ENCODE measurements around the gene TRAPPC12. TPM values are rescaled to one million over a fixed set of nuclear protein-coding genes. Genes with fewer than 3 reads are reported as not detected.
A peak's percentile ranks its signal among the peaks of the same experiment; 100 is the strongest.
"Not testable (repeated sequence)": the region's sequence is repeated elsewhere in the genome, so short reads cannot be mapped to it uniquely, and the experiment has no call there.

Gene TRAPPC12
- total and polyA plus RNA-seq, 8 donors = 46.6 to 158 (median 70.7) TPM

GRCh38 chr2:3349211-3349693, 30.2 kb upstream of the TRAPPC12 start:
- DNase-seq = peak in 1 of 2 donors; percentile 59
- TF ChIP-seq EP300 (IDR thresholded peaks at IDR 0.05) = no peak
- TF ChIP-seq, protein P1, sequence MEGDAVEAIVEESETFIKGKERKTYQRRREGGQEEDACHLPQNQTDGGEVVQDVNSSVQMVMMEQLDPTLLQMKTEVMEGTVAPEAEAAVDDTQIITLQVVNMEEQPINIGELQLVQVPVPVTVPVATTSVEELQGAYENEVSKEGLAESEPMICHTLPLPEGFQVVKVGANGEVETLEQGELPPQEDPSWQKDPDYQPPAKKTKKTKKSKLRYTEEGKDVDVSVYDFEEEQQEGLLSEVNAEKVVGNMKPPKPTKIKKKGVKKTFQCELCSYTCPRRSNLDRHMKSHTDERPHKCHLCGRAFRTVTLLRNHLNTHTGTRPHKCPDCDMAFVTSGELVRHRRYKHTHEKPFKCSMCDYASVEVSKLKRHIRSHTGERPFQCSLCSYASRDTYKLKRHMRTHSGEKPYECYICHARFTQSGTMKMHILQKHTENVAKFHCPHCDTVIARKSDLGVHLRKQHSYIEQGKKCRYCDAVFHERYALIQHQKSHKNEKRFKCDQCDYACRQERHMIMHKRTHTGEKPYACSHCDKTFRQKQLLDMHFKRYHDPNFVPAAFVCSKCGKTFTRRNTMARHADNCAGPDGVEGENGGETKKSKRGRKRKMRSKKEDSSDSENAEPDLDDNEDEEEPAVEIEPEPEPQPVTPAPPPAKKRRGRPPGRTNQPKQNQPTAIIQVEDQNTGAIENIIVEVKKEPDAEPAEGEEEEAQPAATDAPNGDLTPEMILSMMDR (IDR thresholded peaks at IDR 0.05) = no peak
- no peak for TF ChIP-seq POLR2A (IDR thresholded peaks at IDR 0.05)
- no peak for TF ChIP-seq POLR2AphosphoS5 (IDR thresholded peaks at IDR 0.05)
- H3K4me1 ChIP-seq = no peaks in the 10 kb centered on the region
- no peaks in the 10 kb centered on the region for H3K27me3 ChIP-seq
- no peak overlapping the region for H3K4me3 ChIP-seq
- no peak overlapping the region for H3K27ac ChIP-seq
- WGBS, 5 donors = 68 to 83% (median 77%) methylated on average over 11 to 13 of the region's 13 CpGs
- H3K9me3 ChIP-seq = peaks cover 0 to 9% (median 0%) of the 10 kb centered on the region in 4 donors
- intact Hi-C loops (cut with DNase I; ENCODE audit: low total_unique reads) = no loop called here
- H3K36me3 ChIP-seq = peaks cover 3 to 57% (median 50%) of the 10 kb centered on the region in 4 donors

DNA sequence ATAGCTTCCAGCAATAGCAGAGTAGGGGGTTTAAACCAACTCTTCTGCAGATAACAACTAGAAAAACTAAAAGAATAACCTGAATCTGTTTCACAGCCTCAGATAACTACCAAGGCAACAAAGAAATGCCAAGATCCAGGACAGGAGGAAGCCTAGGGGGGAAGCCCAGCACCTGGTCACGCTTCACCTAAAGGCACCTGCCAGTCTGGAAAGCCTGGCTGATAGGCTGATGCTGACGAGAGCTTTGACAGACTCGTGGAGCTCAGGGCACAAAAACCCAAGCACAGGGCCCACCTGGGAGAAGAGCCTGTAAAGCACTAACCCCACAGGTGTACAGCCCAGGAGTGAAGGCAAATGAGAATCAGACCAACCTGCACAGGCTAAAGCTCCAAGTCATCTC, 24.5 kb upstream of the TRAPPC12 start:
- no peak for DNase-seq
- 76 to 91% (median 82%) methylated on average over 3 of the region's 3 CpGs for WGBS, 5 donors

DNA sequence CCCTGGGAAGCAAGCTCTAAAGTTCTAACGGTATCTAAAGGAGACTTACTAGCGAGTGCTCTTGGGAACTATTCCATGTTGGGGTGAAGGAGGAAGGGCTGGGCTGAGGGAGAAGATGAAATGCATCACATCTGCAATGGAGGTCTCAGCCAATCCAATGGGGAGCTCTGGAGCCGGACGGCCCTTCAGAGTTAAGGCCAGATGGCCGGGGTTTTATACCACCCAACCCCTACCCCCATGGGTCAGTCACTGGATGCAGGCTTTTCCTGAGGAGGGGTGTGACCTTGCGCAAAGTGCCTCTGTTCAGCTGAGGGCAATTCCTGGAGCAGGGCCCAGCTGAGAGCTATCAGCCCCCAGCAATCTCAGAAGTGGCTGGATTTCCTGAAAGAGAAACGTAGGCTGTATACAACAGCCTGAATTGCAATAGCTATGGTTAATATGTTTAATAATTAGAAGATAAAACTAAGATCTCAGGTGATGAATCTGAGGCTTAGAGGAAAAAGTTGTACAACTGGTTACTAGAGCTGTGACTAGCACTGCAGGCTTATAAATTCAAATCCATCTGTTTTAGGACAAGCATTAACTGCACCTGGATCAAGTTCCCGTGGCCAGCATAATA, 23.4 kb upstream of the TRAPPC12 start:
- H3K4me1 ChIP-seq = peaks cover 0 to 10% (median 0%) of the 10 kb centered on the region in 4 donors
- 79 to 85% (median 82%) methylated on average over 8 of the region's 8 CpGs for WGBS, 5 donors
- H3K9me3 ChIP-seq = peaks cover 0 to 9% (median 0%) of the 10 kb centered on the region in 4 donors
- intact Hi-C loops (cut with DNase I; ENCODE audit: low total_unique reads) = no loop called here
- no peaks in the 10 kb centered on the region for H3K27me3 ChIP-seq
- peaks cover 3 to 30% (median 23%) of the 10 kb centered on the region in 4 donors for H3K36me3 ChIP-seq
- DNase-seq = no peak
- TF ChIP-seq, protein P1 (IDR thresholded peaks at IDR 0.05) = no peak
- TF ChIP-seq POLR2A (IDR thresholded peaks at IDR 0.05) (no peak), POLR2AphosphoS5 (IDR thresholded peaks at IDR 0.05) (no peak), EP300 (IDR thresholded peaks at IDR 0.05) (no peak)
- H3K27ac ChIP-seq = peak overlapping the region in 1 of 5 donors; percentile 18
- H3K4me3 ChIP-seq = no peak overlapping the region

More for the DNA sequence above, 24.5 kb upstream of the TRAPPC12 start:
- Histone ChIP-seq H3K9me3 (peaks cover 0 to 9% (median 0%) of the 10 kb centered on the region in 4 donors), H3K4me1 (peaks cover 0 to 10% (median 0%) of the 10 kb centered on the region in 4 donors), H3K4me3 (no peak overlapping the region), H3K27me3 (no peaks in the 10 kb centered on the region), H3K27ac (no peak overlapping the region), H3K36me3 (peaks cover 3 to 30% (median 23%) of the 10 kb centered on the region in 4 donors)
- intact Hi-C loops (cut with DNase I; ENCODE audit: low total_unique reads) = no loop called here
- TF ChIP-seq EP300 (IDR thresholded peaks at IDR 0.05) (no peak), POLR2AphosphoS5 (IDR thresholded peaks at IDR 0.05) (no peak), POLR2A (IDR thresholded peaks at IDR 0.05) (no peak)
- TF ChIP-seq, protein P1 (IDR thresholded peaks at IDR 0.05) = no peak

DNA sequence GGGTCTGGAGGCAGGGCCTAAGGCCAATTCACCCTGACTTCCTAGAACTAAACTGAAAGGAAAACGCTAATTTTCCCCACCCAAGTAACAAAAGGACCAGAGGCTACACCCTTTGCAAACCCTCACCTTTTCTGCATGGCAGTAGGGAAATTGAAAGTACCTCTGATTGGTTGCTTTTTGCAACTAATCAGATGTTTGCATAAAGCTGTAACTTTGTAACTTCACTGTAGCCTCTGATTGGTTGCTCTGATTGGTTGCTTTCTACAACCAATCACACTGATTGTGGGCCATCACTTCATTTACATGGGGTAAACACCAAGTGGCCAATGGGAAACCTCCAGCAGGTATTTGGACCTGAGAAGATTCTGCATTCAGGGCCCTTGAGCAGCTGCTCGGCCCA, 22.7 kb upstream of the TRAPPC12 start:
- TF ChIP-seq POLR2AphosphoS5 (IDR thresholded peaks at IDR 0.05) (no peak), EP300 (IDR thresholded peaks at IDR 0.05) (no peak), POLR2A (IDR thresholded peaks at IDR 0.05) (no peak)
- TF ChIP-seq, protein P1 (IDR thresholded peaks at IDR 0.05) = no peak
- H3K27me3 ChIP-seq = no peaks in the 10 kb centered on the region
- 64 to 86% (median 67%) methylated on average over 2 of the region's 2 CpGs for WGBS, 5 donors
- H3K4me3 ChIP-seq = no peak overlapping the region
- intact Hi-C loops (cut with DNase I; ENCODE audit: low total_unique reads) = no loop called here
- peaks cover 3 to 30% (median 22%) of the 10 kb centered on the region in 4 donors for H3K36me3 ChIP-seq
- peaks cover 0 to 9% (median 0%) of the 10 kb centered on the region in 4 donors for H3K9me3 ChIP-seq
- H3K27ac ChIP-seq = peak overlapping the region in 1 of 5 donors; percentile 18
- peaks cover 0 to 10% (median 0%) of the 10 kb centered on the region in 4 donors for H3K4me1 ChIP-seq
- DNase-seq = peak in 1 of 2 donors; percentile 28

- H3K9me3 ChIP-seq; H3K27ac ChIP-seq; H3K4me3 ChIP-seq; intact Hi-C loops (cut with DNase I; ENCODE audit: low total_unique reads); DNase-seq; H3K27me3 ChIP-seq: not testable (repeated sequence)
- WGBS, 5 donors = 85 to 94% (median 90%) methylated on average over 2 of the region's 2 CpGs
- Histone ChIP-seq H3K36me3 (peaks cover 3 to 26% (median 18%) of the 10 kb centered on the region in 4 donors), H3K4me1 (peaks cover 0 to 10% (median 0%) of the 10 kb centered on the region in 4 donors)
Measured at GRCh38 chr2:3357446-3357845, 22.0 kb upstream of the TRAPPC12 start.
